HCT116 (cell line): ENCODE data around the gene HSPG2.

Experiments
- EZH2 ChIP-seq: fragments of 200-600 bp; sonication (generic); IDR thresholded peaks from 2 replicates; pipeline ENCODE4 v1.6.1; 2017; ENCODE audit warnings: antibody characterized with exemption, mixed run types
- POLR2A ChIP-seq: IDR thresholded peaks from 2 replicates; pipeline ENCODE4 v1.7.0; 2011; ENCODE audit warnings: borderline replicate concordance; ENCODE audit not compliant: insufficient read depth, insufficient read length; ENCODE audit errors: extremely low read depth
- SIN3A ChIP-seq: IDR thresholded peaks from 2 replicates; pipeline ENCODE4 v1.6.1; 2012; ENCODE audit warnings: low read depth
- TF ChIP-seq, protein P1 (sequence below), 3 experiments: fragments of 200-600 bp in 1 of 3; sonication (generic) in 1 of 3; IDR thresholded peaks in 2 of 3; conservative IDR thresholded peaks in 1 of 3; 2 replicates each; pipeline ENCODE4 v1.5.1; 2012 to 2017; ENCODE audit warnings: low read depth in 2 of 3, low read length in 2 of 3, antibody characterized with exemption in 1 of 3, borderline replicate concordance in 1 of 3, control low read depth in 1 of 3, mild to moderate bottlenecking in 1 of 3, mixed read lengths in 1 of 3, mixed run types in 1 of 3, moderate library complexity in 1 of 3; ENCODE audit not compliant: insufficient read depth in 1 of 3
- TF ChIP-seq, protein P2 (sequence below): IDR thresholded peaks from 2 replicates; pipeline ENCODE4 v1.6.1; 2012; ENCODE audit warnings: low read depth
- TF ChIP-seq, protein P3 (sequence below): IDR thresholded peaks from 2 replicates; pipeline ENCODE4 v1.6.1; 2011; ENCODE audit warnings: mild to moderate bottlenecking, low read length, moderate library complexity; ENCODE audit not compliant: insufficient replicate concordance; ENCODE audit errors: extremely low read depth

DNA sequence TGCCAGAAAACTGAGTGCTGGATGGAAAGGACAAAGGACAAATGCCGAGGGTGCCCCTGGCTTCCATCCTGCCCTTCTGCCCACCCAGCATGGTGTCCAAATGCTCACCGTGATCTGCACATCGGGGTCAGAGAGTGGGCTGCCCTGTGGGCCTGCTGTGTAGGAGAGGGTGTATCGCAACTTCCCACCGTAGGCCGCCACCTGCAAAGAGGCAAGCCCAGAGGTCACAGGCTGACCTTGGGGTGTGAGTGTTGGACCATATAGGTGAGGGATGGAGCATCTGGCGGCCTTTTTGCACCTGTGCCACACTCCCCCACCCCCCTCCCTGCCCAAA is 71.5 kb downstream of the HSPG2 start:
- TF ChIP-seq EZH2 (no peak), SIN3A (no peak), POLR2A (no peak)
- TF ChIP-seq, protein P1, sequence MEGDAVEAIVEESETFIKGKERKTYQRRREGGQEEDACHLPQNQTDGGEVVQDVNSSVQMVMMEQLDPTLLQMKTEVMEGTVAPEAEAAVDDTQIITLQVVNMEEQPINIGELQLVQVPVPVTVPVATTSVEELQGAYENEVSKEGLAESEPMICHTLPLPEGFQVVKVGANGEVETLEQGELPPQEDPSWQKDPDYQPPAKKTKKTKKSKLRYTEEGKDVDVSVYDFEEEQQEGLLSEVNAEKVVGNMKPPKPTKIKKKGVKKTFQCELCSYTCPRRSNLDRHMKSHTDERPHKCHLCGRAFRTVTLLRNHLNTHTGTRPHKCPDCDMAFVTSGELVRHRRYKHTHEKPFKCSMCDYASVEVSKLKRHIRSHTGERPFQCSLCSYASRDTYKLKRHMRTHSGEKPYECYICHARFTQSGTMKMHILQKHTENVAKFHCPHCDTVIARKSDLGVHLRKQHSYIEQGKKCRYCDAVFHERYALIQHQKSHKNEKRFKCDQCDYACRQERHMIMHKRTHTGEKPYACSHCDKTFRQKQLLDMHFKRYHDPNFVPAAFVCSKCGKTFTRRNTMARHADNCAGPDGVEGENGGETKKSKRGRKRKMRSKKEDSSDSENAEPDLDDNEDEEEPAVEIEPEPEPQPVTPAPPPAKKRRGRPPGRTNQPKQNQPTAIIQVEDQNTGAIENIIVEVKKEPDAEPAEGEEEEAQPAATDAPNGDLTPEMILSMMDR (IDR thresholded peaks at IDR 0.05 in 2 of 3, conservative IDR thresholded peaks at IDR 0.05 in 1 of 3; ENCODE audit: borderline replicate concordance in 1 of 3, insufficient read depth in 1 of 3, low read depth in 2 of 3, low read length in 2 of 3) = no peak
- TF ChIP-seq, protein P2, sequence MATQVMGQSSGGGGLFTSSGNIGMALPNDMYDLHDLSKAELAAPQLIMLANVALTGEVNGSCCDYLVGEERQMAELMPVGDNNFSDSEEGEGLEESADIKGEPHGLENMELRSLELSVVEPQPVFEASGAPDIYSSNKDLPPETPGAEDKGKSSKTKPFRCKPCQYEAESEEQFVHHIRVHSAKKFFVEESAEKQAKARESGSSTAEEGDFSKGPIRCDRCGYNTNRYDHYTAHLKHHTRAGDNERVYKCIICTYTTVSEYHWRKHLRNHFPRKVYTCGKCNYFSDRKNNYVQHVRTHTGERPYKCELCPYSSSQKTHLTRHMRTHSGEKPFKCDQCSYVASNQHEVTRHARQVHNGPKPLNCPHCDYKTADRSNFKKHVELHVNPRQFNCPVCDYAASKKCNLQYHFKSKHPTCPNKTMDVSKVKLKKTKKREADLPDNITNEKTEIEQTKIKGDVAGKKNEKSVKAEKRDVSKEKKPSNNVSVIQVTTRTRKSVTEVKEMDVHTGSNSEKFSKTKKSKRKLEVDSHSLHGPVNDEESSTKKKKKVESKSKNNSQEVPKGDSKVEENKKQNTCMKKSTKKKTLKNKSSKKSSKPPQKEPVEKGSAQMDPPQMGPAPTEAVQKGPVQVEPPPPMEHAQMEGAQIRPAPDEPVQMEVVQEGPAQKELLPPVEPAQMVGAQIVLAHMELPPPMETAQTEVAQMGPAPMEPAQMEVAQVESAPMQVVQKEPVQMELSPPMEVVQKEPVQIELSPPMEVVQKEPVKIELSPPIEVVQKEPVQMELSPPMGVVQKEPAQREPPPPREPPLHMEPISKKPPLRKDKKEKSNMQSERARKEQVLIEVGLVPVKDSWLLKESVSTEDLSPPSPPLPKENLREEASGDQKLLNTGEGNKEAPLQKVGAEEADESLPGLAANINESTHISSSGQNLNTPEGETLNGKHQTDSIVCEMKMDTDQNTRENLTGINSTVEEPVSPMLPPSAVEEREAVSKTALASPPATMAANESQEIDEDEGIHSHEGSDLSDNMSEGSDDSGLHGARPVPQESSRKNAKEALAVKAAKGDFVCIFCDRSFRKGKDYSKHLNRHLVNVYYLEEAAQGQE = no peak
- TF ChIP-seq, protein P3, sequence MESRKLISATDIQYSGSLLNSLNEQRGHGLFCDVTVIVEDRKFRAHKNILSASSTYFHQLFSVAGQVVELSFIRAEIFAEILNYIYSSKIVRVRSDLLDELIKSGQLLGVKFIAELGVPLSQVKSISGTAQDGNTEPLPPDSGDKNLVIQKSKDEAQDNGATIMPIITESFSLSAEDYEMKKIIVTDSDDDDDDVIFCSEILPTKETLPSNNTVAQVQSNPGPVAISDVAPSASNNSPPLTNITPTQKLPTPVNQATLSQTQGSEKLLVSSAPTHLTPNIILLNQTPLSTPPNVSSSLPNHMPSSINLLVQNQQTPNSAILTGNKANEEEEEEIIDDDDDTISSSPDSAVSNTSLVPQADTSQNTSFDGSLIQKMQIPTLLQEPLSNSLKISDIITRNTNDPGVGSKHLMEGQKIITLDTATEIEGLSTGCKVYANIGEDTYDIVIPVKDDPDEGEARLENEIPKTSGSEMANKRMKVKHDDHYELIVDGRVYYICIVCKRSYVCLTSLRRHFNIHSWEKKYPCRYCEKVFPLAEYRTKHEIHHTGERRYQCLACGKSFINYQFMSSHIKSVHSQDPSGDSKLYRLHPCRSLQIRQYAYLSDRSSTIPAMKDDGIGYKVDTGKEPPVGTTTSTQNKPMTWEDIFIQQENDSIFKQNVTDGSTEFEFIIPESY = no peak
